Adrenal gland (tissue), 12 donors: ENCODE data around the gene TAF1B. TPM values are rescaled to one million over a fixed set of nuclear protein-coding genes. Genes with fewer than 3 reads are reported as not detected.

Source experiments
- DNase-seq, 7 donors: peaks; one replicate each; pipeline ENCODE4 v3.0.0-alpha.2; 2019 to 2020
- H3K27ac ChIP-seq, 5 donors: fragments of 200-600 bp; sonication (generic) in 4 of 5; 1 replicate in 3 of 5; 2 replicates in 2 of 5; pipeline versions ENCODE4 v1.5.1 to v1.8.0; 2016 to 2020; ENCODE audit warnings: mild to moderate bottlenecking in 1 of 5
- H3K27me3 ChIP-seq: fragments of 200-600 bp; 2 replicates; pipeline ENCODE4 v1.8.0; 2021
- H3K36me3 ChIP-seq, 2 donors: fragments of 200-600 bp; replicated peaks in 1 of 2; 1 replicate in 1 of 2; 2 replicates in 1 of 2; pipeline versions ENCODE4 v1.5.1 to v1.8.0; 2018 to 2022
- H3K4me1 ChIP-seq, 2 donors: fragments of 200-600 bp; replicated peaks in 1 of 2; 1 replicate in 1 of 2; 2 replicates in 1 of 2; pipeline versions ENCODE4 v1.5.1 to v1.8.0; 2018 to 2021
- H3K4me3 ChIP-seq, 4 donors: fragments of 200-600 bp; sonication (generic) in 3 of 4; one replicate each; pipeline ENCODE4 v1.5.1; 2016 to 2018
- H3K9me3 ChIP-seq, 3 donors: fragments of 200-600 bp; sonication (generic) in 1 of 3; replicated peaks in 1 of 3; 1 replicate in 2 of 3; 2 replicates in 1 of 3; pipeline versions ENCODE4 v1.5.1 to v1.8.0; 2016 to 2021
- CTCF ChIP-seq, 6 experiments: fragments of 450-650 bp in 4 of 6; fragments of 200-600 bp in 2 of 6; sonication (generic) in 1 of 6; IDR thresholded peaks; 1 replicate in 5 of 6; 2 replicates in 1 of 6; pipeline versions ENCODE4 v1.5.1 to v1.8.0; 2016 to 2021; ENCODE audit warnings: antibody characterized with exemption in 6 of 6, mild to moderate bottlenecking in 2 of 6, moderate library complexity in 1 of 6
- POLR2A ChIP-seq, 2 donors: fragments of 450-650 bp; IDR thresholded peaks; one replicate each; pipeline ENCODE4 v1.6.1; 2017; ENCODE audit warnings: antibody characterized with exemption in 2 of 2, mild to moderate bottlenecking in 2 of 2, moderate library complexity in 1 of 2
- WGBS, 4 donors: extraction: QIAGEN DNeasy Blood & Tissue Kit in 2 of 4; methylation state at CpG; one replicate each; pipeline versions ENCODE4 v1.1.5 to v1.1.7; 2013 to 2017; 5-methylcytosine and 5-hydroxymethylcytosine counted together
- intact Hi-C, 2 donors: fragments of 100-400 bp; cut with DNase I; formaldehyde crosslinking; loops; one replicate each; pipeline versions ENCODE4 v1.14.1 to v1.15.0; 2022 to 2023
- polyA plus RNA-seq, 3 donors: library from polyadenylated mRNA; stranded (reverse); fragments of 200-250 nt in 2 of 3; fragments of 350-450 nt in 1 of 3; fragmentation: Illumina TruSeq in 1 of 3; extraction: RNeasy Lipid Tissue Mini Kit (QIAGEN cat#74804) in 1 of 3; gene quantifications; one replicate each; pipeline ENCODE4 v1.2.3, GENCODE V29; 2013 to 2014
- total RNA-seq, 9 donors: library from RNA; depleted of rRNA in 4 of 9; stranded (reverse); fragments of >200 nt in 4 of 9; fragments of 120-200 nt in 1 of 9; fragmentation: NEBNext Ultra II Directional in 1 of 9; extraction: Animal tissue kit (Norgen Biotek cat#: 25700) in 1 of 9; gene quantifications; one replicate each; pipeline versions ENCODE4 v1.1.0 to v1.2.4, GENCODE V29; 2013 to 2023
- donor health status: healthy with polysubstance abuse.
- donor health status: Bipolar disorder and iron deficiency.
- donor health status: DM: yes; HTN: yes; CAD: no.
- donor health status: DM: no; HTN: no; CAD: no.
- donor health status: DM: no; HTN: no; CAD: no.
- donor health status: DM: yes; HTN: yes; CAD: no.

TAF1B gene
- total and polyA plus RNA-seq, 12 donors: 3.1 to 21.6 (median 14.9) TPM

- no peaks in the 10 kb centered on the region for H3K4me1 ChIP-seq
- no peaks in the 10 kb centered on the region for H3K36me3 ChIP-seq
- TF ChIP-seq CTCF (IDR thresholded peaks at IDR 0.05) (no peak), POLR2A (IDR thresholded peaks at IDR 0.05) (no peak)
- 78 to 83% (median 81%) methylated on average over 17 of the region's 17 CpGs for WGBS, 4 donors
- no peaks in the 10 kb centered on the region for H3K9me3 ChIP-seq
- intact Hi-C loops: no loop called here
- DNase-seq: peak in 1 of 7 donors; percentile 51
- no peak overlapping the region for H3K27ac ChIP-seq
- H3K27me3 ChIP-seq: no peaks in the 10 kb centered on the region
- H3K4me3 ChIP-seq: no peak overlapping the region
Observed at GRCh38 chr2:9803023-9803805, 40.1 kb upstream of the TAF1B start.

DNA sequence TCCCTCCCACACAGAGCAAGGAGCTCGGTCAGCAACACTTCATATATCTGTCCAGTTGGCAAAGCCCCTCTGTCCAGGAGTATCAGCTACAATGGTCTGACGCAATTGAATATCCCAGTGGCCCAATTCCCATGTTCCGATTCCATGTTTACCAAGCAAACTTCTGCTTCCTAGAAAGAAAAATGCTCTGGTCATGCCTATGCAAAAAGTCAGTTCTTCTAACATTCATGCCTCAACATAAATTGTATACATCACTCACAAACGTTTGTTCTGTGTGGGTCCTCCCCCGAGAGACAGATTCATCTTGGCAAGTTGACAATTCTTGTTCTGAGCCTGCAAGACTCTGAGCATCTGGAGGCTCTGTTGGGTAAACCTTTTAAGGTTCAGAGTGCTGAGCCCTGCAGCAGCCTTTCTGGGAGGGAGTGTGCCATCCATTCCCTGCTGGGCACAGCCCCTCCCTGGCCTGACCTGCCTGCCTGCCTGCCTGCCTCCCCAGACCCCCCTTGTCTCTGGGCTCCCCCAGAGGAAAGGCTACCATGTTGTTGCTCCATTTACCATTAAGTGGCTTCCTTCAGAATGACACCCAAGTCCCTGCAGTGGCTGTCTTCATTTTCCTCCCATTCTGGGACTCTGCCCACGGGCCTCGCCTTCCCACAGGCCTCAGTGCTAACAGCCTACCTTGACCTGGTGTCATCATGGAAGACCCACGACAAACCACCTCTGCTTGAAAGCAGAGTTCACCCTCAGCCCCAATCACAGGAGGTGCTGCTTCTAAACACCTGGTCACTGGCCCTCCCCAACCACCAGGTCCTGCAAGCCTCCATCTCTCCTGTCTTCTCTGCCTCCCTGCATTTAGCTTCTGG lies 37.6 kb upstream of the TAF1B start:
- Histone ChIP-seq H3K4me3 (no peak overlapping the region), H3K27ac (no peak overlapping the region), H3K9me3 (no peaks in the 10 kb centered on the region), H3K36me3 (no peaks in the 10 kb centered on the region), H3K4me1 (no peaks in the 10 kb centered on the region), H3K27me3 (no peaks in the 10 kb centered on the region)
- 55 to 72% (median 70%) methylated on average over 8 of the region's 8 CpGs for WGBS, 4 donors
- intact Hi-C loops: no loop called here
- TF ChIP-seq POLR2A (IDR thresholded peaks at IDR 0.05) (no peak), CTCF (IDR thresholded peaks at IDR 0.05) (no peak)
- peak in 1 of 7 donors; percentile 44 for DNase-seq

GRCh38 chr2:9806298-9806610 lies 37.0 kb upstream of the TAF1B start:
- H3K36me3 ChIP-seq: no peaks in the 10 kb centered on the region
- 97 to 100% (median 100%) methylated on average over 1 of the region's 1 CpG for WGBS, 4 donors
- TF ChIP-seq POLR2A (IDR thresholded peaks at IDR 0.05) (no peak), CTCF (IDR thresholded peaks at IDR 0.05) (no peak)
- H3K9me3 ChIP-seq: no peaks in the 10 kb centered on the region
- H3K27me3 ChIP-seq: no peaks in the 10 kb centered on the region
- H3K27ac ChIP-seq: no peak overlapping the region
- H3K4me1 ChIP-seq: no peaks in the 10 kb centered on the region
- H3K4me3 ChIP-seq: no peak overlapping the region
- intact Hi-C loops: no loop called here
- peak in 1 of 7 donors; percentile 24 for DNase-seq

- Histone ChIP-seq H3K9me3 (no peaks in the 10 kb centered on the region), H3K27me3 (no peaks in the 10 kb centered on the region), H3K36me3 (no peaks in the 10 kb centered on the region), H3K4me1 (no peaks in the 10 kb centered on the region), H3K27ac (no peak overlapping the region), H3K4me3 (no peak overlapping the region)
- TF ChIP-seq CTCF (IDR thresholded peaks at IDR 0.05) (no peak), POLR2A (IDR thresholded peaks at IDR 0.05) (no peak)
- intact Hi-C loops: no loop called here
- DNase-seq: peak in 1 of 7 donors; percentile 35
- 93 to 96% (median 95%) methylated on average over 12 of the region's 12 CpGs for WGBS, 4 donors
Observed at GRCh38 chr2:9806656-9807055, 36.6 kb upstream of the TAF1B start.
